K562 (cell line): ENCODE results near the gene SFRP5. TPM values are rescaled to one million over a fixed set of nuclear protein-coding genes. Genes with fewer than 3 reads are reported as not detected.

Source experiments
- ATAC-seq: fragments of 200-7000 bp; cut with Tn5 transposase; 3 replicates; pipeline ENCODE4 v1.9.1; 2020; ENCODE audit warnings: moderate library complexity
- BruUV-seq: library from RNA; stranded (reverse); fragments of 400-500 nt; replicated peaks from 2 replicates; lab custom pipeline; 2021; lab: Mats Ljungman, UMichigan
- CTCF ChIA-PET: fragments of 300-600 bp; formaldehyde crosslinking; extraction: SDS; loops from one replicate; lab custom pipeline; 2021; ENCODE audit warnings: low intra/inter-chr PET ratio; lab: Yijun Ruan, JAX
- POLR2A ChIA-PET: fragments of 300-600, 350-650 bp; sonication (Branson Sonifier 250); formaldehyde crosslinking; extraction: SDS; loops from one replicate; lab custom pipeline; 2021; ENCODE audit warnings: antibody characterized with exemption, inconsistent platforms; lab: Yijun Ruan, JAX
- DNase-seq, 4 experiments: peaks; one replicate each; pipeline versions ENCODE4 v3.0.0 to v3.0.0-alpha.2; 2011 to 2018; ENCODE audit warnings: low spot score in 3 of 4, mixed read lengths in 3 of 4; ENCODE audit errors: extremely low read depth in 1 of 4
- FAIRE-seq: peaks from 2 replicates; lab custom pipeline; 2011; peaks lifted over from hg19 to GRCh38; lab: Jason Lieb, UNC
- H2AFZ ChIP-seq: 2 replicates; pipeline ENCODE4 v1.6.0; 2011; ENCODE audit warnings: low read depth, low read length, control low read depth, inconsistent platforms
- H3K27ac ChIP-seq: fragments of 200-600 bp; 3 replicates; pipeline ENCODE4 v1.8.0; 2011; ENCODE audit warnings: low read depth, mild to moderate bottlenecking, control low read depth, inconsistent platforms, low read length, moderate library complexity, mixed read lengths; ENCODE audit errors: extremely low read depth
- H3K27me3 ChIP-seq, 2 experiments: fragments of 300-600 bp in 1 of 2; 2 replicates in 1 of 2; 3 replicates in 1 of 2; pipeline versions ENCODE4 v1.6.0 to v1.8.0; 2011; ENCODE audit warnings: inconsistent platforms in 2 of 2, low read length in 2 of 2, mild to moderate bottlenecking in 1 of 2, mixed read lengths in 1 of 2, moderate library complexity in 1 of 2; ENCODE audit not compliant: control insufficient read depth in 2 of 2, insufficient read depth in 2 of 2
- H3K36me3 ChIP-seq: fragments of 300-600 bp; 3 replicates; pipeline ENCODE4 v1.8.0; 2011; ENCODE audit warnings: mild to moderate bottlenecking, low read length, inconsistent platforms; ENCODE audit not compliant: control insufficient read depth, insufficient read depth
- H3K4me1 ChIP-seq, 2 experiments: fragments of 200-600 bp in 1 of 2; replicated peaks in 1 of 2; 2 replicates in 1 of 2; 3 replicates in 1 of 2; pipeline versions ENCODE4 v1.5.1 to v1.8.0; 2011; ENCODE audit warnings: inconsistent platforms in 2 of 2, low read length in 2 of 2, mild to moderate bottlenecking in 1 of 2, mixed read lengths in 1 of 2, moderate library complexity in 1 of 2; ENCODE audit not compliant: control insufficient read depth in 2 of 2, insufficient read depth in 2 of 2
- H3K4me2 ChIP-seq: 2 replicates; pipeline ENCODE4 v1.6.1; 2011; ENCODE audit warnings: low read length, control low read depth, inconsistent platforms, mixed read lengths; ENCODE audit not compliant: insufficient read depth
- H3K4me3 ChIP-seq: fragments of 200-600 bp; sonication (generic), shearing (Covaris generic); 2 replicates; pipeline ENCODE4 v1.5.1; 2016; ENCODE audit warnings: control low read depth, inconsistent platforms
- H3K79me2 ChIP-seq: fragments of 200-600 bp; 3 replicates; pipeline ENCODE4 v1.8.0; 2011; ENCODE audit warnings: low read length, inconsistent platforms; ENCODE audit not compliant: control insufficient read depth, insufficient read depth
- H3K9ac ChIP-seq, 2 experiments: 2 replicates each; pipeline versions ENCODE4 v1.6.0 to v1.6.1; 2011; ENCODE audit warnings: low read depth in 2 of 2, low read length in 2 of 2, control low read depth in 1 of 2, inconsistent platforms in 1 of 2, mild to moderate bottlenecking in 1 of 2, mixed read lengths in 1 of 2; ENCODE audit not compliant: insufficient read depth in 1 of 2
- H3K9me1 ChIP-seq: one replicate; pipeline ENCODE4 v1.6.0; 2011; ENCODE audit warnings: inconsistent platforms, mild to moderate bottlenecking, low read length, moderate library complexity; ENCODE audit not compliant: control insufficient read depth, insufficient read depth
- H3K9me3 ChIP-seq: replicated peaks from 2 replicates; pipeline ENCODE4 v1.5.1; 2011; ENCODE audit warnings: low read depth, low read length, inconsistent platforms; ENCODE audit not compliant: control insufficient read depth, insufficient read depth
- H4K20me1 ChIP-seq: replicated peaks from 2 replicates; pipeline ENCODE4 v1.6.1; 2011; ENCODE audit warnings: low read length, inconsistent platforms, mixed read lengths; ENCODE audit not compliant: control insufficient read depth, insufficient read depth
- ARHGAP35 ChIP-seq: fragments of 450-650 bp; IDR thresholded peaks from 2 replicates; pipeline ENCODE4 v1.6.1; 2018; ENCODE audit not compliant: partially characterized antibody
- BCL6 ChIP-seq: fragments of 250-450 bp; sonication (Bioruptor Pico); IDR thresholded peaks from 2 replicates; pipeline ENCODE4 v1.4.0; 2020
- CBFA2T3 ChIP-seq: fragments of 450-650 bp; IDR thresholded peaks from 2 replicates; pipeline ENCODE4 v1.6.1; 2017
- FOXK1 ChIP-seq: sonication (generic); formaldehyde crosslinking; IDR thresholded peaks from 2 replicates; pipeline ENCODE4 v1.8.0; 2022; ENCODE audit warnings: missing genetic modification reagents, mild to moderate bottlenecking, borderline replicate concordance
- GATAD2B ChIP-seq: fragments of 450-650 bp; IDR thresholded peaks from 2 replicates; pipeline ENCODE4 v1.6.1; 2017; ENCODE audit warnings: mild to moderate bottlenecking, borderline replicate concordance
- MYC ChIP-seq, 2 experiments: fragments of 250-450 bp in 1 of 2; sonication (Bioruptor Pico) in 1 of 2; IDR thresholded peaks; 2 replicates each; pipeline versions ENCODE4 v1.5.1 to v1.6.1; 2012 to 2021; ENCODE audit warnings: low read depth in 2 of 2, borderline replicate concordance in 1 of 2, improper control_type of control experiment in 1 of 2, low read length in 1 of 2, mild to moderate bottlenecking in 1 of 2, moderate library complexity in 1 of 2
- NCOA4 ChIP-seq: fragments of 450-650 bp; IDR thresholded peaks from 2 replicates; pipeline ENCODE4 v1.6.1; 2018; ENCODE audit warnings: mild to moderate bottlenecking; ENCODE audit not compliant: partially characterized antibody
- NR0B1 ChIP-seq: fragments of 450-650 bp; IDR thresholded peaks from one replicate; pipeline ENCODE4 v1.6.1; 2018; ENCODE audit warnings: mild to moderate bottlenecking, moderate library complexity; ENCODE audit not compliant: partially characterized antibody
- RAD21 ChIP-seq, 2 experiments: fragments of 250-450 bp in 1 of 2; fragments of 450-650 bp in 1 of 2; sonication (Bioruptor Pico) in 1 of 2; formaldehyde crosslinking in 1 of 2; IDR thresholded peaks in 1 of 2; conservative IDR thresholded peaks in 1 of 2; 2 replicates each; pipeline versions ENCODE4 v1.4.0 to v1.8.0; 2020 to 2022; ENCODE audit warnings: mild to moderate bottlenecking in 2 of 2, moderate library complexity in 1 of 2
- SOX6 ChIP-seq: fragments of 450-650 bp; IDR thresholded peaks from 2 replicates; pipeline ENCODE4 v1.6.1; 2014; ENCODE audit warnings: mild to moderate bottlenecking
- ZC3H4 ChIP-seq: sonication (generic); formaldehyde crosslinking; IDR thresholded peaks from 2 replicates; pipeline ENCODE4 v1.9.0; 2021; ENCODE audit warnings: missing genetic modification reagents, borderline replicate concordance
- ZKSCAN3 ChIP-seq: fragments of 250-450 bp; sonication (Bioruptor Pico); IDR thresholded peaks from 2 replicates; pipeline ENCODE4 v1.4.0; 2020
- ZNF518B ChIP-seq: fragments of 250-450 bp; sonication (Bioruptor Pico); IDR thresholded peaks from 2 replicates; pipeline ENCODE4 v1.5.0; 2021; ENCODE audit warnings: mild to moderate bottlenecking, moderate library complexity
- ZNF586 ChIP-seq: fragments of 450-650 bp; formaldehyde crosslinking; conservative IDR thresholded peaks from 2 replicates; pipeline ENCODE4 v1.4.0; 2020; ENCODE audit warnings: mild to moderate bottlenecking, moderate library complexity
- WGBS: fragments of 100-300 bp; shearing (Covaris generic); methylation state at CpG from one replicate; pipeline ENCODE4 v1.1.6; 2016; ENCODE audit warnings: low coverage, mixed read lengths; ENCODE audit not compliant: insufficient coverage; ENCODE audit errors: missing lambda C conversion rate; 5-methylcytosine and 5-hydroxymethylcytosine counted together
- in situ Hi-C: fragments of 300-500 bp; cut with MboI; formaldehyde crosslinking; loops from 4 replicates; pipeline ENCODE4 v1.15.0; 2018; ENCODE audit warnings: inconsistent platforms, mixed read lengths
- intact Hi-C: fragments of 100-400 bp; cut with micrococcal nuclease; formaldehyde crosslinking; loops from 2 replicates; pipeline ENCODE4 v1.14.2; 2022
- polyA plus RNA-seq, 8 experiments: library from polyadenylated mRNA; depleted of rRNA in 4 of 8; stranded (reverse) in 5 of 8; unstranded in 3 of 8; fragments of >200 nt; fragmentation: Nextera tagmentation in 2 of 8; fragmentation: Illumina TruSeq in 1 of 8; extraction: Ambion mirVana in 2 of 8; extraction: Trizol in 1 of 8; gene quantifications; 2 replicates each; pipeline versions ENCODE4 v1.2.1 to v1.2.3, GENCODE V29; 2011 to 2014; ENCODE audit warnings: inconsistent platforms in 1 of 8, missing spikeins in 1 of 8
- total RNA-seq, 7 experiments: library from RNA; depleted of rRNA in 6 of 7; stranded (reverse); fragments of >200 nt in 6 of 7; fragmentation: Illumina TruSeq in 2 of 7; extraction: Trizol in 2 of 7; gene quantifications; 2 replicates each; pipeline versions ENCODE4 v1.2.1 to v1.2.3, GENCODE V29; 2011 to 2021; ENCODE audit warnings: low replicate concordance in 1 of 7

Gene SFRP5
- total and polyA plus RNA-seq, 9 of the 15 experiments (the other 6 are each of a cell fraction or from before 2014, with no cell fraction given): 0.07 to 0.29 (median 0.13) TPM; not detected in 3

- no peak for TF ChIP-seq ZNF518B (CRISPR knock-in tag)
- no peak for TF ChIP-seq SOX6
- TF ChIP-seq NCOA4: no peak
- no peak for TF ChIP-seq NR0B1
Observed at GRCh38 chr10:97763947-97764346, 7.9 kb downstream of the SFRP5 start (continued).

GRCh38 chr10:97763411-97763810 lies 8.4 kb downstream of the SFRP5 start:
- H3K4me1 ChIP-seq: peaks cover 0 to 12% of the 10 kb centered on the region in 2 experiments; a peak in 2 of 5 replicates
- H4K20me1 ChIP-seq: no peaks in the 10 kb centered on the region; the same call in 1 of the 2 replicates
- H3K79me2 ChIP-seq: no peaks in the 10 kb centered on the region
- DNase-seq (no peak), ATAC-seq (no peak), FAIRE-seq (no peak)
- peaks cover 25% of the 10 kb centered on the region; the same call in 1 of the 3 replicates for H3K36me3 ChIP-seq
- intact Hi-C loops: no loop called here
- H3K9me1 ChIP-seq: no peaks in the 10 kb centered on the region
- ChIA-PET CTCF (no interaction called here), POLR2A (interaction anchor here (1.0 kb wide), 1 partner anchor 17 kb away, joined by 4 read pairs; no protein-coding TSS in a partner anchor)
- 70% methylated on average over 2 of the region's 2 CpGs for WGBS
- H3K27me3 ChIP-seq: no peaks in the 10 kb centered on the region
- H3K9ac ChIP-seq: peak overlapping the region in 1 of 2 experiments; percentile 45; a peak in 1 of 4 replicates
- no peak overlapping the region for H3K4me2 ChIP-seq
- H3K27ac ChIP-seq: no peak overlapping the region
- no TSS peak for BruUV-seq
- in situ Hi-C loops: loop anchor here (25.0 kb wide), 1 partner anchor 99 kb away; no protein-coding TSS in a partner anchor
- no peak overlapping the region for H2AFZ ChIP-seq
- no peaks in the 10 kb centered on the region for H3K9me3 ChIP-seq
- H3K4me3 ChIP-seq: no peak overlapping the region
- TF ChIP-seq RAD21 (CRISPR knock-in tag; conservative IDR thresholded peaks at IDR 0.05 in 1 of 2, IDR thresholded peaks at IDR 0.05 in 1 of 2): no peak
- no peak for TF ChIP-seq ZKSCAN3 (CRISPR knock-in tag)
- TF ChIP-seq ZNF586 (CRISPR knock-in tag): no peak
- no peak for TF ChIP-seq ZC3H4
- TF ChIP-seq ARHGAP35: no peak
- TF ChIP-seq MYC (IDR thresholded peaks at IDR 0.05; ENCODE audit: low read depth, low read length): no peak
- TF ChIP-seq MYC (CRISPR knock-in tag; IDR thresholded peaks at IDR 0.05; ENCODE audit: borderline replicate concordance, low read depth): no peak
- TF ChIP-seq BCL6 (CRISPR knock-in tag): no peak
- TF ChIP-seq CBFA2T3: no peak
- no peak for TF ChIP-seq FOXK1 (CRISPR knock-in tag)
- TF ChIP-seq GATAD2B: no peak
